HG02852 (cell line): ENCODE results near the gene CHTOP.
"Not testable (repeated sequence)": the region's sequence is repeated elsewhere in the genome, so short reads cannot be mapped to it uniquely, and the experiment has no call there.

Source experiments
- ATAC-seq: cut with Tn5 transposase; IDR thresholded peaks from one replicate; pipeline ENCODE4 v1.9.1; 2021; ENCODE audit warnings: mild to moderate bottlenecking, moderate library complexity; ENCODE audit not compliant: unreplicated experiment

The CHTOP gene

DNA sequence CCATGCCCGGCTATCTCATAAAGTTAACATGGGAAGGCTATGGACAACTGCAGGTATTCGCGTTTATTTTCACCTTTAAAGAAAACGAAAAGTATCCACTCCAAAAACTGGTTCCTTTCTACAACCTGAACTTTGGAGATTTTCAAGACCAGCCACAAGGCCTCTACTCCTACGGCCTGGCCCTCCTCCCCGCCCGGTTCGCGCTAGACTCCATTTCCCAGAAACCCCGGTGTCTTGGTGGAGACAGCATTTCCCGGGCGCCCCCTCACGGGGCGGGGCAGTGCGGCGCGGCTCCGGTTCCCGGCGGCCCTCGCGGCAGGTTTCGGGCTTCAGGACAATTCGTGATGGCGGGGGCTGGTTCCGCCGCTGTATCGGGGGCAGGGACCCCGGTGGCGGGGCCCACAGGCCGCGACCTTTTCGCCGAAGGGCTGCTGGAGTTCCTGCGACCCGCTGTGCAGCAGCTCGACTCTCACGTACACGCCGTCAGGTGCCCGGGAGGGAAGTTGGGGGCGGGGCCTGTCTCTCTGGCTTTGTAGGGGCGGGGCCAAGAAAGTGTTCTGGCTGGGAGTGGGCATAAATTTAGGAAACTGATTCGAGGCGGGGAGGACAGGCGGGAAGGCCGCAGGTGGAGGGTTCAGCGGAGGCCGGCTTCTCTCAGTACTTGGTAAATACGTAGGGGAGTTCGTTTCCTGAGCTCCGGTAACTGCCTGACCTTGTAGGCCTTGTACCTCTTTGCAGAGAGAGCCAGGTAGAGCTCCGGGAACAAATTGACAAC, 24.7 kb downstream of the CHTOP start, which contains the start of gene SNAPIN:
Gene SNAPIN, plus strand, starts transcription at position 304 of the 775 bp plus-strand sequence. Its CDS starts 41 bp downstream, at position 345.
- ATAC-seq, result peak; percentile 91

DNA sequence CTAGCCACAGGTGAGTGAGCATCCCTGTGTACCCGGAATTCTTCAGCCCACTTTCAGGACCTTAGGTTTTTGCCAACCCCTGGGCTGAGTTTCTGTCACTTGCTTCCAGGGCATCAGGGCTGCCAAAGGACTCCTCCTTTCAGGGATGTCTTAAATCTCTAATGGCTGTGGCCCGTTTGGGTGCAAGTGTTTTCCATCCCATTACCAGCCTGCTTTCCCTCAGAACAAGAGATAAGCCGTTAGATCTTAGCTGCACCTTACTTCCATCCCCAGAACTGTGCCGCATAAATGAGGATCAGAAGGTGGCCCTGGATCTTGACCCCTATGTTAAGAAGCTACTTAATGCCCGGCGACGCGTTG, 25.3 kb downstream of the CHTOP start:
- ATAC-seq, result no peak

GRCh38 chr1:153659656-153660055, 25.8 kb downstream of the CHTOP start:
- ATAC-seq, result no peak

DNA sequence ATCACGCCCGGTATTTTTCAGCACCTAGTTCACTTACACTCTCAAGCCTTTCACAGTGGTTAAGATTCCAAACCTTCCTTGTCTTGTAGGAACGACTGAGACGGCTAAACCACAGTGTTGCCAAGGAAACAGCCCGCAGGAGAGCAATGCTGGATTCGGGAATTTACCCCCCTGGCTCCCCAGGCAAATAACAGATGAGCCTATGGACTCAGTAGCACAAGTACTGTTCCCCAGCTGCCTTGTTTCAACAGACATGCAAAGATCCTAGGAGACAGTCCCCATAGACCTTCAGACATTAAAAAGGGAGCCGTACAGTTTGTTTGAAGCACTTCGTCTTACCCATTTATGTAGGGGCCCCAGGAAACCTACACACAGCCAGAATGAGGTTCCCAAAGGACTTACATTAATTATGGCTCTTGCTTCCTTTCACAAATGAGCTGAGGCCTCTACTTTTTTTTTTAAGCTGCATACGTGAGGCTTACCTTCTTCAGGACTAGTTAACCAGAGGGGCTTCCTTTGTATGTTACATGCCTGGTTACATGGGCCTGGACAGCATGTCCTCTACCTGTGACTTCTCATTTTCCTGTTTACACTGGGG, 27.3 kb downstream of the CHTOP start:
- ATAC-seq, result no peak

DNA sequence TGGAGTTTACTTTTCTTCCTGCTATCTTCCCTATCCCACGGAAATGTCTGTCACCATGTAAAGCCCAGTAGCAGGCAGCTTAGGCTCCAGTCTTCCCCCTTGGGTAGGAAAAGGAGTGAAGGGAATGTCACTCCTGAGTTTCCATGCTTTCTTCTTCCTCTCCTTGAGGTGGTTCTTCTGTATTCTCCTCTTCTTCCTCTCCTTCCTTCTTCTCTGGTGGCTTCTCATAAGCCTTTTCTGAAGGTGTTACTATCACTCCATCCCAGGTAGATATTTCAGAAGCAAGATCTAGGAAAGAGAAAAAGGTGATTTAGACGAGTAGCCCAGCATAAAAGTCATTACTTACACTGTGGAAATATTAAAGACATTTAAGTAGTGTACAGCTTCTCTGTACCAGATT, 28.4 kb downstream of the CHTOP start:
- ATAC-seq, result no peak

DNA sequence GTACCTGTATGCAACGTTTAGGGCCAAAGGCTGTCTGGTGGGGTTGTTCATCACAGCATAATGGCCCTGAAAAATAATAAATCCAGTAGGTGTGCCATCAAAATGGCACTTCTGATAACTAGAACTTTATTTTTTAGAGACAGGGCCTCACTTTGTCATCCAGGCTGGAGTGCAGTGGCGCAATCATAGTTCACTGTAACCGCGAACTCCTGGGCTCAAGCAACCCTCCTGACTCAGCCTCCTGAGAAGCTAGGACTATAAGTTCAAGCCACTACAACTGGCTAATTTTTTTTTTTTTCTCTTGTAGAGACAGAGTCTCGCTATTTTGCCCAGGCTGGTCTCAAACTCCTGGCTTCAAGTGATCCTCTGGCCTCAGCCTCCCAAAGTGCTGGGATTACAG, 29.3 kb downstream of the CHTOP start:
- no peak for ATAC-seq

GRCh38 chr1:153667439-153667838, 33.6 kb downstream of the CHTOP start:
- no peak for ATAC-seq

- not testable (repeated sequence) for ATAC-seq
Measured at GRCh38 chr1:153668672-153669071, 34.8 kb downstream of the CHTOP start.

- no peak for ATAC-seq
Measured at GRCh38 chr1:153669606-153670005, 35.7 kb downstream of the CHTOP start.

- ATAC-seq, result peak; percentile 12
Measured at GRCh38 chr1:153670257-153670858, 36.5 kb downstream of the CHTOP start.

- ATAC-seq, result peak; percentile 90
Measured at GRCh38 chr1:153670859-153671627, 37.2 kb downstream of the CHTOP start, which contains the start of gene ILF2. ILF2 (minus strand) TSS chr1:153670993; CDS start chr1:153670922, 71 bp downstream.

GRCh38 chr1:153671628-153672353, 37.9 kb downstream of the CHTOP start:
- peak; percentile 14 for ATAC-seq

- ATAC-seq, result no peak
Measured at GRCh38 chr1:153673511-153673910, 39.6 kb downstream of the CHTOP start.

DNA sequence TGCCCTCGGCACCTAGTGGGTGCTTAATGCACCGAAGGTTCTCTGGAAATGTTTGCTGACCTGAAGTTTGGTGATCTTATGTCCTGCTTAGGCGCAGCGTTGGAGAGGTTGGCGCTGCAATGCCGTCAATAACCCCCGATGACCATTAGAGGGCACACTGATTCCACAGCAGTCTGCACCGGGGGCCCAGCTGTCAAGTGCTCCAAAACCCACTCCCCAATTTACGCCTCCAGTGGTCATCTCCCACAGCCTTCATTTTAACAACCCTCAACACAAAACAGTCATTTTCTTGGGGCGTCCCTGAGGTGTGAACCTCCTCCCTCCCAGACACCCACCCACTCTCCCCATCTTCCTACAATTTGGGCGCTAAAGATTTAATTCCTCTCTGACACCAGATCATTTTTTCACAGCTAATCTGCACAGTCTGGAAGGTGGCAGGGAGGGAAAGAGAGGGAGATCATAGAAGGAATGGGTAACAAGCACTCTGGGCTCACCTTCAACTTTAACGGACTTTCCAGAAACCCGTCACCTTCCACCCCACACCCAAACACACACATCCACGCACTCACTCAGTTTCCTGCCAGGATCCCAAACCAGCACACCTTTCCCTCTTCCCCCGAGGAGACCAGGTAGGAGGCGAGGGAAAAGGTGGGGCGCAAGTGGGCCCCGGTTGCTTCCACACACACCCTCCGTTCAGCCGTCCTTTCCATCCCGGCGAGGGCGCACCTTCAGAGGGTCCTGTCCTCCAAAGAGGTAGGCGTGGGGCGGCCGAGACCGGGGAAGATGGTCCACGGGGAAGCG, 44.1 kb downstream of the CHTOP start:
- ATAC-seq, result no peak

DNA sequence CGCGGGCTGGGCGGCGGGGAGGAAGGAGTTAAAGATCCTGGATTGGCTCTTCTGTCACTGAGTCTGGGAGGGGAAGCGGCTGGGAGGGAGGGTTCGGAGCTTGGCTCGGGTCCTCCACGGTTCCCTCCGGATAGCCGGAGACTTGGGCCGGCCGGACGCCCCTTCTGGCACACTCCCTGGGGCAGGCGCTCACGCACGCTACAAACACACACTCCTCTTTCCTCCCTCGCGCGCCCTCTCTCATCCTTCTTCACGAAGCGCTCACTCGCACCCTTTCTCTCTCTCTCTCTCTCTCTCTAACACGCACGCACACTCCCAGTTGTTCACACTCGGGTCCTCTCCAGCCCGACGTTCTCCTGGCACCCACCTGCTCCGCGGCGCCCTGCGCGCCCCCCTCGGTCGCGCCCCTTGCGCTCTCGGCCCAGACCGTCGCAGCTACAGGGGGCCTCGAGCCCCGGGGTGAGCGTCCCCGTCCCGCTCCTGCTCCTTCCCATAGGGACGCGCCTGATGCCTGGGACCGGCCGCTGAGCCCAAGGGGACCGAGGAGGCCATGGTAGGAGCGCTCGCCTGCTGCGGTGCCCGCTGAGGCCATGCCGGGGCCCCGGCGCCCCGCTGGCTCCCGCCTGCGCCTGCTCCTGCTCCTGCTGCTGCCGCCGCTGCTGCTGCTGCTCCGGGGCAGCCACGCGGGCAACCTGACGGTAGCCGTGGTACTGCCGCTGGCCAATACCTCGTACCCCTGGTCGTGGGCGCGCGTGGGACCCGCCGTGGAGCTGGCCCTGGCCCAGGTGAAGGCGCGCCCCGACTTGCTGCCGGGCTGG, 44.9 kb downstream of the CHTOP start, which contains the start of gene NPR1:
Gene NPR1, plus strand, starts transcription at position 170 of the 818 bp plus-strand sequence. Its CDS starts 421 bp downstream, at position 591.
- no peak for ATAC-seq

- no peak for ATAC-seq
Measured at GRCh38 chr1:153679337-153680119, 45.7 kb downstream of the CHTOP start.

- no peak for ATAC-seq
Measured at GRCh38 chr1:153680120-153680403, 46.2 kb downstream of the CHTOP start.

DNA sequence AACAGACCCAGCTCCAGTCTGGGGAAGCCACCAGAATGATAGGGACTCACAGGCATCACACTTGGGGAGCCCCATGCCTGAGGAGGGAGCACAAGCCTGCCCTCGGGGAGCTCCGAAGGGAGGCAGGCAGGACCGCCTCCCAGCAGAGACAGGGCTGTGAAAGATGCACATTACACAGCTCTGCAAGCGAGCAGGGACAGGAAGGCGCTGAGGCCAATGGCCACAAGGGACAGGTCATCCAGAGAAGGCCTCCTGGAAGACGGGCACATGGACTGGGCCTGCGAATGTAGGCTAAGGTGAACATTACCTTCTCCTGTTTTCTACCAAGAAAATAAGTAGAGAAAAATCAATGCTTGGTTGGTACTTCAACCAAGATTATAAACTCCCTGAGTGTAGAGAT, 48.9 kb downstream of the CHTOP start:
- ATAC-seq, result no peak
